ENCODE results near the gene MOCS3.

The MOCS3 gene, protein sequence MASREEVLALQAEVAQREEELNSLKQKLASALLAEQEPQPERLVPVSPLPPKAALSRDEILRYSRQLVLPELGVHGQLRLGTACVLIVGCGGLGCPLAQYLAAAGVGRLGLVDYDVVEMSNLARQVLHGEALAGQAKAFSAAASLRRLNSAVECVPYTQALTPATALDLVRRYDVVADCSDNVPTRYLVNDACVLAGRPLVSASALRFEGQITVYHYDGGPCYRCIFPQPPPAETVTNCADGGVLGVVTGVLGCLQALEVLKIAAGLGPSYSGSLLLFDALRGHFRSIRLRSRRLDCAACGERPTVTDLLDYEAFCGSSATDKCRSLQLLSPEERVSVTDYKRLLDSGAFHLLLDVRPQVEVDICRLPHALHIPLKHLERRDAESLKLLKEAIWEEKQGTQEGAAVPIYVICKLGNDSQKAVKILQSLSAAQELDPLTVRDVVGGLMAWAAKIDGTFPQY

DNA sequence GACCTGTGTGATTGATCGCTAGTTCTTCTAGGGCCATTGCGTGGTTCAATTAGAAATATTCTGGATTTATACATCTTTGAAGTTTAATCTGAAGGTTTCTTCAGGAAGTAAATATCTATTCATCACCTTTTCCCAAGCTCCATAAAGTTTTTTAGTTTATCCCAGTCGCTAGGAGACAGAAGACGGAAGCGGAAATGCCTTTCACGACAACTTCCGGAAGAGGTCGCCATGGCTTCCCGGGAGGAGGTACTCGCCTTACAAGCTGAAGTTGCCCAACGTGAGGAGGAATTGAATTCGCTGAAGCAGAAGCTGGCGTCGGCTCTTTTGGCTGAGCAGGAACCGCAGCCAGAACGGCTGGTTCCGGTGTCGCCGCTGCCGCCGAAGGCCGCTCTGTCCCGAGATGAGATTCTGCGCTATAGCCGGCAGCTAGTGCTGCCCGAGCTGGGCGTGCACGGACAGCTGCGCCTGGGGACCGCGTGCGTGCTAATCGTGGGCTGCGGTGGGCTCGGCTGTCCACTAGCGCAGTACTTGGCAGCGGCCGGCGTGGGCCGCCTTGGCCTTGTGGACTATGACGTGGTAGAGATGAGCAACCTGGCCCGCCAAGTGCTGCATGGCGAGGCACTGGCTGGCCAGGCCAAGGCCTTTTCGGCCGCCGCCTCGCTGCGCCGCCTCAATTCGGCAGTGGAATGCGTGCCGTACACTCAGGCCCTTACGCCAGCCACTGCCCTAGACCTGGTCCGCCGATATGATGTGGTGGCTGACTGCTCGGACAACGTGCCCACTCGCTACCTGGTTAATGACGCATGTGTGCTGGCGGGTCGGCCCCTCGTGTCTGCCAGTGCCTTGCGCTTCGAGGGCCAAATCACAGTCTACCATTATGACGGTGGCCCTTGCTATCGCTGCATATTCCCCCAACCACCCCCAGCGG lies at the start of gene MOCS3:
Gene MOCS3 (plus strand): TSS at position 204 of the 928 bp plus-strand sequence. CDS start 25 bp downstream, at position 229.
- peak; percentile 93 to 99 (median 98) for DNase-seq

DNA sequence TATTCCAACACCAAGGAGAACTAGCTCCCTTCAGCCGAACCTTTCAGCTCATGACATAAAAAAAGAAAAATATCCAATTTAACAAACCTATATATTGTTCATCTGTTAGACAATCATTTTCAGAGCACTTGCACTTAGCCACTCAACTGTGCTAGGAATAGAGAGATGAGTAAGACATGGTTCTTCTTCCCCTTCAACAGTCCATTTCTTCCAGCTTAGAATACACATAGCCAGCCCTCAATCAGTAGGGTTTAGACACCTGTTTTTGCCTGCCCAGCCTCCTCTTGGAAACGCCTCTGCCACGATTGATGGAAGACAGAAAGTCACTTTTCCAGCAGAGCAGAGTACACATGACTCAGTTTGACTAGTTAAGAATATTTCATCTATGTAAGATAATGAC lies 49.2 kb upstream of the MOCS3 start:
- DNase-seq = no peak

DNA sequence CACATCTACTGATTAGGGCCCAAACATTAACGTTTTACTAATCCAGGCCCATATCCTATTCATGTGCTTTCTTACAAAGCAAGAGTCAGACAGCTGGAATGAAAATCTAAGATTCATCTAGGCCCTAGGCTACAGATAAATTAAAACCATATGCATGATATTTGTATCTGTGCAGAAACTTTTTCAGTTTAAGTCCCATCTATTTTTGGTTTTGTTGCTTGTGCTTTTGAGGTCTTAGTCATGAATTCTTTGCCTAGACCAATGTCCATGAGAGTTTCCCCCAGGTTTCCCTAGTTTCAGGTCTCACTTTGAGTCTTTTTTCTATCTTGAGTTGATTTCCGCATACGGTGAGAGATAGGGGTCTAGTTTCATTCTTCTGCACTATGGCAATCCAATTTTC lies 47.6 kb upstream of the MOCS3 start:
- no peak for DNase-seq

DNA sequence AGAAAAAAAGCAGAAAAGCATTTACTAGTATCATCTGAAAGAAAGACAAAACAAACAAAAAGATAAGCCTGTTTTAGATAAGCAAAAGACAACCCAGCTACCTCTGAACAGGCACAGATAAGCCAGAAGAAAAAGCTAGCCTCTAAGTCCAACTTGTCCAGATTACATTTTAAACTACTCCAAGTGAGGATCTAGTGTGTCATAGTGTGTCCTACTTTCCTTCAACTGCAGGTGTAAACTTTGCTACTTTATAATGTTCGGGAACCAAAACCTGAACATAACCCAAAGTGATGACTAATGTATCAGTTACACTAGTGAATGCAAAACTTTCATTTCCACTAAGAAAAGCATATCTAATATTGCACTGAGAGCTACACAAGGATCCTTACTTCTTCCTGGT lies 46.9 kb upstream of the MOCS3 start:
- no peak for DNase-seq

DNA sequence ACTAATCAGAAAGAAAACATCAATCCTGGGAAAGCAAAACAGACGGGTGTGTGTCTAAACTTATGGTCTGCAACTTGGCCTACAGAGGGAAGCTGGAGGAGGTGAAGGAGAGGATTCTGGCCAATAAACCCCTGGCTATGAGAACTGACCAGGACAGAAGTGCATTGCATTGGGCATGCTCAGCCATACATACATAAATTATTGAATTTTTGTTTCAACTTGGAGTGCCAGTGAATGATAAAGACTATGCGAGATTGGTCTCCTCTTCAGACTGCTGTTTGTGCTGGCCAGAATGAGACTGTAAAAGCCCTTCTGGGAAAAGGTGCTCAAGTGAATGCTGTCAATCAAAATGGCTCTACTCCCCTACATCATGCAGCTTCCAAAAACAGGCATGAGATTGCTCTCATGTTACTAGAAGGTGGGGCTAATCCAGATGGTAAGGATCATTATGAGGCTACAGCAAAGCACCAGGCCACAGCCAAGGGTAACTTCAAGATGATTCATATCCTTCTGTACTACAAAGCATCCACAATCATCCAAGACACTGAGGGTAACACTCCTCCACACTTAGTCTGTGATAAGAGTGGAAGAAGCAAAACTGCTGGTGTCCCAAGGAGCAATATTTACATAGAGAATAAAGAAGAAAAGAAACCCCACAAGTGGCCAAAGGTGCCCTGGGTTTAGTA lies 44.8 kb upstream of the MOCS3 start:
- peak in 1 of 3 experiments; percentile 55 for DNase-seq

DNA sequence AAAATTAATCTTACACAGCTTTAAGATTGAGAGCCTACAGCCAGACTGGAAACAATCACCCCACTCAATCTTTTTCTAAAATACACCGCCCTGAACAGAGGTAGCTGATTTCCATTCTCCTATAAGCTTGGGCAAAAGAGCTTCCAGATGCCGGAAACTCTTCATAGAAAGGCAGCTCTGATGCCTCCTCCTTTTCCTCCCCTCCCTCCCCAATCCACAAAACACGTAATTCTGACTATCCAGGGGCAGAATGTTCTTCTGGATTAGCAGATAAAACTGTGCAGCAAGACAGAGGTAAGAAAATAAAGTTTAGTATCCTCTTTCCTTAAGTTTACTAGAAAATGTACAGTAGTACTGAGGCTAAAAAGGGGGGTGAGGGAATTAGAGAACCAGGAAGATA lies 43.2 kb upstream of the MOCS3 start:
- DNase-seq = no peak

DNA sequence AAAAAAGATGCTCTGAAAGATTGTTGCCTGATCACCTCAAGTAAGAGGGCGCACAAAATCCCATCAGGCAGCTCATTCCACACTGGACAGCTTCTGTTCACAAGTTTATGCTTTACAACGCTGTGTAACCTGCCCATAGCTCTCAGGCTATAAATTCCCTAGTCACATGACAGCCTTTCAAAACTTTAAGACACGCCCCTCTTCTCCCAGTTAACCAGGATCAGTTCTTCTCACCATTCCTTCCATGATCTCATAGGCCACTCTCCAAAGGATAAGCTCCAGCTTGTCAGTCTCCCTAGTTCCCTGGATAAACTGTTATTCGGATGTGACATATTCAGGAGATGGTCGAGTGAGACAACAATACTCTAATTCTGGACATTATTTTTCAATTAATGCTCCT lies 42.4 kb upstream of the MOCS3 start:
- no peak for DNase-seq

DNA sequence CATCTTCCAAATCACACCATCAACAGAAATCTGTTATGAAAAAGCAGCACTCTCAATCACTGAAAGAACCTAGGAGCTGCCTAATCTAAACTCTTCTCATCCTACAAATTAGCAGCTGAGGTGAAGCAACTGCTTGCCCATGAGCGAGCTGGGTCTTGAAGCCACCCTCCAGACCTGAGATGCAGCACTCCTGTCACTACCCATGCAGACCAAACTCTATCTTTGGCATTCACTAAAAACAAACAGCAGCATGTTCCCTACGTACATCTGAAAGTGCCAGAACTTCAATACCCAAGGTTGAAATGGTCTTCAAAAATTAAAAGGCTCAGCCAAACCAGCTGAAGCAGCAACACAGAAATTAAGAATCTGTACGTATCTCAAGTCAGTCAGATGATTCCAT lies 41.7 kb upstream of the MOCS3 start:
- DNase-seq = no peak

DNA sequence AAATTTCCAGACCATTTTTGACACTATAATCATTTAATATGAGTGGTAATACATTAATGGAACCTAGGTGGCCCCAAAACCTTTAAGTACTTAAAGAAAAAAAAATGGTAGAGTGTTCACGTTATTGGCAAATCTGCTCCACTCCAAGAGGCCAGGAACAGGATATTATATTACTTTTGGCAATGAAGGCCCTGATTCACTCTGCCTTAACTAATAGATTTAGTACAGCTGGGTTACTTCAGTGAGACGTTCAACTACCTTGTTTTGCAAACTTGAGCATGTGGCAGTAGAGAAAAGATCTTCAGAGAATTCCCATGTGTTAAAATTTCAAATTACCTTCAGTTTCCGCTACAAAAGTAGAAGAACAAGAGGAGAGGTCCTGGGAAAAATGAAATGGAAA lies 40.2 kb upstream of the MOCS3 start:
- DNase-seq = no peak

DNA sequence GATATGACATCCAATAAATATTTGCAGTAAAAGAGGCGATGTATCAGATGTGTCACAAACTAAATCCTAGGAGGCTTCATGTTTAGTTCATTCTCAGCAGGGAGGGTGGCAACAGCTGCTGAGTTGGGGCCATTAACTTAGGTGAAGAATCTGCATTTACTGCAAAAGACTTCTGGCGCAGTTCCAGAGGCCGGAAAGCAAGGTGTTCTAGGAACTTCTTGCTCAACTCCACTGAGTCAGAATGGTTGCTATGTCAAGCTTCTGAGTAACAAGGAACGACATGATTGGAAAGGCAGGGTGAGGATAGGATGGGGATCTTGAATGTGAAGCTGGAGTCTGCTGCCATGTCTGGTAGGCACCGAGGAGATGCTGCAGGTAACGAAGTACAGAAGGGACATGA lies 39.1 kb upstream of the MOCS3 start:
- DNase-seq = no peak

DNA sequence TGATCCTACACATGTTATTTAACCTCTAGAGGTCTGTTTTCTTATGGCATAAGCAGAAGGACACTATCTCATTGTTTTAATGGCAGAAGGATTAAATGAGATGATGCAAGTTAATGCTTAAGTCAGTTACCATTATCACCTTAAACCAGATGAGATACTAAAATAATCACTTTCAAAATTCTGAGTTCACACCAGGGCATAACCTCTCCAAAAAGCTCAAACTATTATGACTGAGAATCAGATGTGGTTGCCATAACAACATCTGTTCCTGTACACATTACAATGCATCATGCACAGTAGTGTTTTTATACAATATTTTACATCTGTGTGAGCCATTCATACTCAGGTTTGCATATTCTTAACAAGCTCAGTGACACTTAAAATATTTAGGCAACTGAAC lies 37.6 kb upstream of the MOCS3 start:
- no peak for DNase-seq

DNA sequence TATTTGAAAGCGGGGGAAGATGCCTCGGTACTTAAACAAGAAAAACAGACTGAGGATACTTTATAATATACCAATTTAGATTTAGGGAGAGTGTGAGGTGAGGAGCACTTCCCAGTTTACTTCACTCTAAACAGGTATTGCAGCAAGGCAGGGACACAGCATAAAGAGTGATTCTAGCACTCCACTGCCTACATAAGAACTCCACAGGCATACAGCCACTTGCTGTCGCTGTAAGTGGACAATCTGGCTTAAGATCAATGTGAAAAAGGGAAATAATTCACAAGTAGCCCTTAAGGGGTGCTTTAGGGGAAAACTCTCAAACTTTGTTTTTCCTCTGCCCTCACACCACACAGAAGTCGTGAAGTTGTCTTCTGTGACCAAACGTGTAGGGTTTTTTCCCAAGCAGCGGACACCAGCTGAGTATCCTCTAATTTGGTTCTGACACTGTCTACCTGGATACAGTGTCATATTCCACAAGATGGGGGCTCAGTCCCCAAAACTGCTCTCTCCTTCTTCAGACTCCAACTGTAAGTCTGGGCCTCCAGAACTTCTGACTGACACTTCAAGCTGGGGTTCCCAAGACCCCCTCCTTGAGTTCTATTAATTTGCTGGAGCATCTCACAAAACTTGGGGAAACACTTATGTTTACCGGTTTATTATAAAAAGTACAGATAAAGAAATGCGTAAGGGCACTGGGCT lies 36.7 kb upstream of the MOCS3 start:
- no peak for DNase-seq

DNA sequence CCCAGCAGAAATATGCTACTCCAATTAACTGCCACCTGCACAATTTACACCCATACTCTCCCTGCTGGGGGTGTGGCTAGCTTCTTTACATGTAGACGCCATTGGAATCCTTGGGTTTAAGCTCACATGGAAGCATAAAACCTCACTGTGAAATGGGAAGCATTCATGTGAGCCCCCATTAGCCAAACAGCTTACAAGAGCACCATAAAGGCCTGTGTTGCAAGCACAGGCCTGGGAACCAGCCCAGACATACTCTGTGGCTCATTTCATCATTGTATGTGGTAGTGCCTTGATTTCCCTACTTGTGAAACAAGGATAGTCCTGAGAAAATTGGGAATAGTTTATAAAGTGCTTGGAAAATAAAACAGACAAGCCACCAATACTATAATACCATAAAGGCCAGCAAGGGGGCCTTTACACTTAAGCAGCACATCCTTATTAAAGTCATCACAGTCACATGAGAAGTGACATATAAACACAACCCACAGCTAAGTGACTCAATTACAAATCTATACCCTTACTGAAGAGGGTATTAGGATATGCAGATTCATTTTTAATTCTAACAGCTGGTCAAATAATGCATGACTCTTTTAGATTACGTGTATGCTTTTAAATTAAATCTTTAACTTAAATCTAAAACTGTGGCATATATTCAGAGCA lies 34.2 kb upstream of the MOCS3 start:
- no peak for DNase-seq

DNA sequence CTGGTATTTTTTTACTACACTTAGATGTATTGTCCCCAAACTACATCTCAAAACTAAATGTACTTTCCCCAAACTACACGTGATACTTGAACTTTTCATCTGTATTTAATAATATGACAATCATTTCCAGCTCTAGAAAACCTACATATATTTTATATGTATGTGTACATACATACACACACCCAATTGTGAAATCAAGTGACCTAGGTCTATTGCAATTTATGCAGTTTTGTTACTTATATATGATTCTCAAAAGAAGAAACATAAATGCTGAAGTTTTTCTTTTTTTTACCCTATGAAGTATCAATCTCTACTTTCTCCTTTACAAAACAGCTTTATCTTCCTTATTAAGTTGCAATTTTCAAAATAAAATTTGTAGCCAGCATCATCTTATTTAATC lies 32.1 kb upstream of the MOCS3 start:
- no peak for DNase-seq

DNA sequence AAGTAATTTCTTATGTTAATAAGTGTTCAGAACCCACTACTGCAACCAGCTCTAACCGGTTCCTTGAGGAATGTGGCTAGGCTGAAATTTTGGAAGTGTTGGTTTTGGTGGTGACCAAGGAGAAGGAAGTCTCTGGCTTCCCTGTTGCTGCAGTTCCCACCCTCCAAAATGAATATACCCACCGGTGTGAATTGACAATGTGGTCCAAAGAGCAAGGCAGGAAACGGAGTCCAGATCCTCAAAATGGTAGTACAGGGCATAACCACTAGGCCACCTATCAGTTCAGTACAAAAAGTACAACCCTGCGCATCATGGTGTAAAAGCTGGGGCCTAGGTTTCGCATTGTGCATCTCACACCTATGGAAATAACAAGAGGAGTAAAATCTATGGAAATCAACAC lies 30.1 kb upstream of the MOCS3 start:
- DNase-seq = no peak

DNA sequence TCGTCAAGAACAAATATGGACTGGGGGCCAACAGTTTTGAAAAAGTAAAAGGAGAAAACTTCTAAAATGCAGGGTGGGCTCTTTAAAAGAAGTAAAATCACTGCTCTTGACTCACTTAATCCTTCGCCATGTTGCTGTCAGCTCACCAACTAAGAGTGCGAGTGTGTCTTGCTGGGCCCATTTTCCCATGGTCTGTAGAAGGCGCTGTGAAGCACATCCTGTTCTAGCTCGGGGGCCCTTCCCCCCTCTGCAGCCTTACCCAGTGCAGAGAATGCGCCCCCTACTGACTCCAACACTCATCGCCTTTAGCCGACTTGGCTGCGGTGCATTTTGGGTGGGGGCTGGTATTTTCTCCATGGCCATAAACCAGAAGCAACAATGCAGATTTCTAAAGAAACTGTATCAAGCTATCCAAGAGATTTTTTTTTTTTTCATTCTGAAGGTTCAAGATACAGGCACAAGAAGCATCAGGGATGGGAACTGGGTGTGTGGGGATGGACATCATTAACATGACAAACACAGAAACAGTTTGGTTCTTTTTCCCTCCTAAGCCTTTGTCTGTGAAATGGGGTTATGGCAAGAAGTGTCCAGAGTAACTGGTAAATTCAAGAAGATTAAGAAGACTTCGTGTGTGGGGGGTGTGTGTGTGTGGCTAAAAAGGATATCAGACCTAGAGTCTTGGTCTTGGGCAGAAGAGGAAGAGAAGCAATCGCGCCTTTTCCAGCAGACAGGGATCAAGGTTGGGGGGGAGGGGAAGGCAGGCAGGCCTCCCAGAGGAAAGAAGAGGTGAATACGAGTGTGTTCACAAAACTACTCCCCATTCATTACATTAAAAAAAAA lies 29.1 kb upstream of the MOCS3 start:
- DNase-seq = peak; percentile 74 to 92 (median 89)

DNA sequence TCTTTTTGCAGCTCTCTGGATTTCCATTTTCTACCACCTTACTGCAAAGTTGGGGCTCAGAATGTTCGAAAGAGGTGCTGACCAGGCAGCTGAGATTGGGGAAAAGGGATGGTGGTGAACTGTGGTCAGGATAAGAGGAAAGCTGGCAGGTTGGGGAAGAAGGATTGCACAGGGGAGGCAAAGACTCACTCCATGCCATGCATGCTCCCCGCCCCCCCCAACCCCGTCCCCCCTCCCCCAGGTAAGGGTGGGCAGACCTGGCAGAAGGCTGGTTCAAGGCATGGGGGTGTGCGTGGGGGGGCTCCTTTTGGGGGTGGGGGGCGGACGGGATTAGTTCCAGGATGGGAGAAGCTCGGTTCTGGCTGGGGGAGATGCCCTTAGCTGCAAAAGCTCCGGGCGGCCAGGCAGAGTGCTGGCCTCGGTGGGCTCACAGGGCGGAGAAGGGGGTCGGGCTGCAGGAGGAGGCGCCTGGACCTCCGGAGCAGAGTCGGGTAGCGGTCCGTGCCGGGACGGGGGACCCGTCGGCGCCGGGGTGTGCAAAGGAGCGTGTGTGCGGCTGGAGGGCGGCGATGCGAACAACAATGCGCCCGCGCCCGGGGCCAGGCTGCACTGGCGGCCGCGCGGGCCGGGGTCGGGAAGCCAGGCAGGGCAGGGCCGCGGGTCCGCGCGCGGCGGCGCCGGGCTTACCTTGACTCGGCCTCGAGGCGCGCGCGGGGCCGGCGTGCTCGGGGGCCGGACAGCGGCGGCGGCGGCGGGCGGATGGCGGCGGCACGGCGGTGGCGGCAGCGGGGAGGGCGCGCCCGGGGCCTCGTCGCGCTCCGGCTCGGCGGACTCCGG lies 28.3 kb upstream of the MOCS3 start:
- DNase-seq = peak in 2 of 3 experiments; percentile 61 to 77

DNA sequence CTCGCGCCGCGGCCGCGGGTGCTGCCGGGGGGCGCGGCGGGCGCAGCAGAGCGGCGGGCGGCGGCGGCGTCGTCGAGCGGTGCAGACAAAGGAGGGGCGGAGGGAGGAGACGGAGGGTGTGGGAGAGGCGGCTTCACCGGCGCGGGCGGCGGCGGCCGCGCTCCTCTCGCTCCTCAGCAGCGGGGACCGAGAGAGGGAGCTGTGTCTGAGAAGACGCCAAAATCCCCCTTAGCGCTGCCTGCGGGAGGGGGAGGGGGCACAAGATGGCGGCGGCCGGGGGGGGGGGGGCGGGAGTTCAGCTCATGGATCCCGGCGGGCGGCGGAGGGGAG lies 27.7 kb upstream of the MOCS3 start:
- no peak for DNase-seq

DNA sequence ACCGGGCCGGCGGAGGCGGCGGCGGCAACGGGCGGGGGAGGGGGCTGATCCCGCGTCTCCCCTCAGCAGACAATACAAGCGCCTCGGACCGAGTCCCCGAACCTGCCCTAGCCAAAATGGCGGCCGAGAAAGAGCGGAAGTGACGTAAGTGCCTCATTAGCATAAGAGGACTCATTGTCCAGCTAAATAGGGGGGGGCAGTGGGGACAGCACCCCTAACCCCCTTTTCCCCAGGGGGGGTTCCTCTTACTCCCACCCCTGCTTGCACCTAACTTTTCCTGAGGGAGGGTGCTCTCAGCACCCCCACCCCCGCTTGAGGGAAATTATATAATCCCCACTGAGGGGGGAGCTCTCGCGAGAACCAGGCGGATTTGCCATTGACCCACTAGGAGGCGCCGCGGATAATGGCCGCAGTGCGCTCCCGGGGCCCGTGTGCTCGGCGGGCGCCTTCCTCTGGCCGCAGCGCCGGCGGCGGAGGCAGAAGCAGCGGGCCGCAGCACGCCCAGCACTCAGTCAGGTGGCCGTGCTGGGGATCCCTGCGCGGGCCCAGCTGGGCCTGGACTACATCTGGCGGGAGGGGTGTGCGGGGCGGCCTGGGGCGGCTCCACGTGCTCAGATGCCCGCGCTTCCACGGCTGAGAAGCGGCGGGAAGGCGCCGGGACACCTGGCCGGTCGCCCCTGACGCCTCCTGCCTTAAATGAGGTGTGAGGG lies 27.2 kb upstream of the MOCS3 start, which contains the start of gene ADNP:
Gene ADNP (minus strand): TSS at position 132 of the 710 bp plus-strand sequence. CDS start 27,441 bp downstream, outside the sequence.
- DNase-seq = peak; percentile 95 to 100 (median 99)
